HG02798 (cell line): ENCODE results near the gene CHD5.
"Not testable (repeated sequence)": the region's sequence is repeated elsewhere in the genome, so short reads cannot be mapped to it uniquely, and the experiment has no call there.

ENCODE experiments used
- ATAC-seq: cut with Tn5 transposase; IDR thresholded peaks from one replicate; pipeline ENCODE4 v1.9.1; 2021; ENCODE audit warnings: mild to moderate bottlenecking; ENCODE audit not compliant: unreplicated experiment, poor library complexity

CHD5 gene

GRCh38 chr1:6092211-6092610 lies 87.9 kb downstream of the CHD5 start:
- no peak for ATAC-seq

GRCh38 chr1:6091823-6092109 lies 88.4 kb downstream of the CHD5 start:
- ATAC-seq: no peak

- ATAC-seq: no peak
Observed at GRCh38 chr1:6090996-6091822, 88.9 kb downstream of the CHD5 start.

GRCh38 chr1:6090288-6090687 lies 89.8 kb downstream of the CHD5 start:
- no peak for ATAC-seq

GRCh38 chr1:6088956-6089355 lies 91.2 kb downstream of the CHD5 start:
- no peak for ATAC-seq

- ATAC-seq: no peak
Observed at GRCh38 chr1:6087958-6088357, 92.2 kb downstream of the CHD5 start.

- no peak for ATAC-seq
Observed at GRCh38 chr1:6087377-6087772, 92.7 kb downstream of the CHD5 start.

- ATAC-seq: no peak
Observed at GRCh38 chr1:6086762-6087376, 93.3 kb downstream of the CHD5 start.

GRCh38 chr1:6086358-6086757 lies 93.8 kb downstream of the CHD5 start:
- ATAC-seq: no peak

GRCh38 chr1:6085666-6086065 lies 94.5 kb downstream of the CHD5 start:
- no peak for ATAC-seq

- no peak for ATAC-seq
Observed at GRCh38 chr1:6084781-6085495, 95.2 kb downstream of the CHD5 start.

- ATAC-seq: no peak
Observed at GRCh38 chr1:6083801-6084446, 96.2 kb downstream of the CHD5 start.

GRCh38 chr1:6083385-6083784 lies 96.7 kb downstream of the CHD5 start:
- ATAC-seq: no peak

- ATAC-seq: no peak
Observed at GRCh38 chr1:6082430-6082971, 97.6 kb downstream of the CHD5 start.

- ATAC-seq: no peak
Observed at GRCh38 chr1:6081901-6082300, 98.2 kb downstream of the CHD5 start.

GRCh38 chr1:6080469-6080868 lies 99.7 kb downstream of the CHD5 start:
- ATAC-seq: no peak

GRCh38 chr1:6077919-6078318 lies 102.2 kb downstream of the CHD5 start:
- no peak for ATAC-seq

GRCh38 chr1:6077506-6077905 lies 102.6 kb downstream of the CHD5 start:
- no peak for ATAC-seq

GRCh38 chr1:6077061-6077460 lies 103.1 kb downstream of the CHD5 start:
- ATAC-seq: not testable (repeated sequence)

GRCh38 chr1:6075748-6076147 lies 104.4 kb downstream of the CHD5 start:
- no peak for ATAC-seq
